ENCODE measurements around the gene PLXNB2. TPM values are rescaled to one million over a fixed set of nuclear protein-coding genes. Genes with fewer than 3 reads are reported as not detected.

PLXNB2 gene
- total and polyA plus RNA-seq, 3 donors from 2014 or later = 98.0 to 243 (median 219) TPM

- 80 to 93% methylated on average over 1 to 15 of the region's 18 CpGs for WGBS, 2 donors
- Histone ChIP-seq H3K9me3 (no peaks in the 10 kb centered on the region), H3K4me3 (no peak overlapping the region), H3K36me3 (ENCODE audit: low read depth, missing control alignments) (no peaks in the 10 kb centered on the region), H3K27me3 (no peaks in the 10 kb centered on the region), H3K4me1 (no peaks in the 10 kb centered on the region), H3K27ac (no peak overlapping the region)
- intact Hi-C loops (cut with DNase I; ENCODE audit: low total_unique reads) = no loop called here
- TF ChIP-seq, protein P1, sequence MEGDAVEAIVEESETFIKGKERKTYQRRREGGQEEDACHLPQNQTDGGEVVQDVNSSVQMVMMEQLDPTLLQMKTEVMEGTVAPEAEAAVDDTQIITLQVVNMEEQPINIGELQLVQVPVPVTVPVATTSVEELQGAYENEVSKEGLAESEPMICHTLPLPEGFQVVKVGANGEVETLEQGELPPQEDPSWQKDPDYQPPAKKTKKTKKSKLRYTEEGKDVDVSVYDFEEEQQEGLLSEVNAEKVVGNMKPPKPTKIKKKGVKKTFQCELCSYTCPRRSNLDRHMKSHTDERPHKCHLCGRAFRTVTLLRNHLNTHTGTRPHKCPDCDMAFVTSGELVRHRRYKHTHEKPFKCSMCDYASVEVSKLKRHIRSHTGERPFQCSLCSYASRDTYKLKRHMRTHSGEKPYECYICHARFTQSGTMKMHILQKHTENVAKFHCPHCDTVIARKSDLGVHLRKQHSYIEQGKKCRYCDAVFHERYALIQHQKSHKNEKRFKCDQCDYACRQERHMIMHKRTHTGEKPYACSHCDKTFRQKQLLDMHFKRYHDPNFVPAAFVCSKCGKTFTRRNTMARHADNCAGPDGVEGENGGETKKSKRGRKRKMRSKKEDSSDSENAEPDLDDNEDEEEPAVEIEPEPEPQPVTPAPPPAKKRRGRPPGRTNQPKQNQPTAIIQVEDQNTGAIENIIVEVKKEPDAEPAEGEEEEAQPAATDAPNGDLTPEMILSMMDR (IDR thresholded peaks at IDR 0.05) = no peak
- TF ChIP-seq POLR2A (IDR thresholded peaks at IDR 0.05) = no peak
- no peak for DNase-seq
Measured at GRCh38 chr22:50226875-50227165, 80.6 kb downstream of the PLXNB2 start.

DNA sequence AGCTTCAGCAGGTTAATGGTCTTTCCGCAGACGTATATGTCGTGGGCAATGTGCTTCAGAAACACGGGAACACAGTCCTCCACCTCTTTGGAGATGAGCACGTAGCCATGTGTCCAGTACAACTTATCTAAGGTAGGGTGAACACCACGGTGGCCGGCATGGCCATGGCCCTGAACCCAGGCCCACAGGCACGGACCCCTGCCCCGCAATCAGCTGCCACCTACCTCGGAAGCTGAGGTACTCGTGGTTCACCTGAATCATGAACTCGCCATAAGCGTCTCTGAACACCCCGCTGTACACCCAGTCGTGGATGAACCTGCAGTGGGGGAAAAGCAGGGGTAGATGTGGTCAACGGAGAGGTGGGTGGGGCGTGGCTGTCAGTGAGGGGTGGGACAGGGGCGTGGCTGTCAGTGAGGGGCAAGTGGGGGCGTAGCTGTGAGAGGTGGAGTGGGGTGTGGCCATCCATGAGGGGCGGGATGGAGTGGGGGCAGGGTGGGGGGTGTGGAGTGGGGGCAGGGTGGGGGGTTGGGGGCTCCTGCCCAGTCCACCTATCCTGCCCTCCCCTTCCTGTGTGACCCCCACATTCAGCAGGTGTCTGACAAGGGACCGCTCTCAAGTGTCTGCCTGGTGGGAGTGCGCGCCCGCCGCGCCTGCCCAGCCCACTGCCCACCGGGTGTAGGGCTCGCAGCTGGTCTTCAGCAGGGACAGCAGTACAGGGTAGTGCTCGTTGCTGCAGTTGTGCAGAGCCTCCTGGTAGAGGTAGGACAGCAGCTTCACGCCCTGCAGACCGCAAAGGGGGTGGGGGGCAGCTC lies 81.2 kb downstream of the PLXNB2 start:
- no peaks in the 10 kb centered on the region for H3K27me3 ChIP-seq
- no peak overlapping the region for H3K27ac ChIP-seq
- H3K9me3 ChIP-seq = no peaks in the 10 kb centered on the region
- no peaks in the 10 kb centered on the region for H3K4me1 ChIP-seq
- H3K36me3 ChIP-seq (ENCODE audit: low read depth, missing control alignments) = no peaks in the 10 kb centered on the region
- 90 to 97% methylated on average over 18 to 31 of the region's 31 CpGs for WGBS, 2 donors
- DNase-seq = no peak
- no peak overlapping the region for H3K4me3 ChIP-seq
- TF ChIP-seq POLR2A (IDR thresholded peaks at IDR 0.05) = no peak
- TF ChIP-seq, protein P1 (IDR thresholded peaks at IDR 0.05) = no peak
- intact Hi-C loops (cut with DNase I; ENCODE audit: low total_unique reads) = no loop called here

DNA sequence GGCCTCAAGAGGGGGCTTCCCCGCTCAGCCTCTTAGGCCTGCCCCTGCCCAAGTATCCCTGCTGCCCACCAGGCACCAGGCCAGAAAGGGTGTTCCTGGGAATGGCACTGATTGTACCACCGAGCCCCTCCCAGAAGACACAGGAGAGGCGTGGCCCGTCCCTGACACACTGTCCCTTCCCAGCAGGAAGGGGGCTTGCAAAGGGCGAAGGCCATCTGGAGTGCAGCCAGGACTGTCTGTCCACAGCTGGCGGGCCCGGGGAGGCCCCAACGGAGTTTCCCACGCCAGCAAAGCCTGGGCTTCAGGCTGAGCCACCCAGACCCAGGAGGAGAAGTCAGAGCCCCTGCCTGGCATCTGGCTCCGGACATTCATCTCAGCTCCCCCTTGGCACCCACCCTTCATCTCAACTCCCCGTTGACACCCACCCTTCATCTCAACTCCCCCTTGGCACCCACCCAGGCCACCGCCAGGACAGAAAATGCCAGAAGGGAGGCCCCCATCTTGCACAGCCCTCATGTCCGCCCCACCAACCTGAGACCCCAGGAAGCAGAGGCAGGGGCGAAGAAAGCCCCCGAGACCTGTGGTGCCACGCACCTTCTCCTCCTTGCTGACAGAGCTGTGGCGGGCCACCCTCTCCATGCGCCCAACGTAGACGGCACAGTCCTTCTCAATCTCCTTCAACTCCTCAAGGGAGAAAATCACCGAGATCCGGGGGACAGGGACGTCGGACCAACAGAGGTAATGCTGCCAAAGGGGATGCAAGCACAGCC lies 82.1 kb downstream of the PLXNB2 start:
- H3K9me3 ChIP-seq = no peaks in the 10 kb centered on the region
- H3K4me3 ChIP-seq = no peak overlapping the region
- no peak for DNase-seq
- H3K27me3 ChIP-seq = no peaks in the 10 kb centered on the region
- TF ChIP-seq POLR2A (IDR thresholded peaks at IDR 0.05) = no peak
- TF ChIP-seq, protein P1 (IDR thresholded peaks at IDR 0.05) = no peak
- WGBS, 2 donors = 82 to 94% methylated on average over 13 to 24 of the region's 24 CpGs
- H3K4me1 ChIP-seq = no peaks in the 10 kb centered on the region
- H3K36me3 ChIP-seq (ENCODE audit: low read depth, missing control alignments) = no peaks in the 10 kb centered on the region
- no peak overlapping the region for H3K27ac ChIP-seq
- intact Hi-C loops (cut with DNase I; ENCODE audit: low total_unique reads) = no loop called here

Other genes with a start within 250 kb of the PLXNB2 start
- 10 to 100 TPM in 1 of 2 donors, 1 to 10 TPM in 1; 5.1 to 11.9 TPM for gene TTLL8, start 249.3 kb downstream of the PLXNB2 start, total RNA-seq
- gene TTLL8, start 249.3 kb downstream of the PLXNB2 start, polyA plus RNA-seq (ENCODE audit: insufficient read depth, low read depth, low replicate concordance) = 11.3 TPM
- 1 to 10 TPM; 1.3 to 1.5 TPM for gene MLC1, start 222.2 kb downstream of the PLXNB2 start, total RNA-seq
- 1.3 TPM for gene MLC1, start 222.2 kb downstream of the PLXNB2 start, polyA plus RNA-seq (ENCODE audit: insufficient read depth, low read depth, low replicate concordance)
- gene MOV10L1, start 217.6 kb downstream of the PLXNB2 start, total RNA-seq = 10 to 100 TPM; 48.4 to 62.4 TPM
- gene MOV10L1, start 217.6 kb downstream of the PLXNB2 start, polyA plus RNA-seq (ENCODE audit: insufficient read depth, low read depth, low replicate concordance) = 73.3 TPM
- 1 to 10 TPM; 5.3 to 6.3 TPM for gene PANX2, start 136.9 kb downstream of the PLXNB2 start, total RNA-seq
- gene PANX2, start 136.9 kb downstream of the PLXNB2 start, polyA plus RNA-seq (ENCODE audit: insufficient read depth, low read depth, low replicate concordance) = 2.0 TPM
- gene TRABD, start 121.7 kb downstream of the PLXNB2 start, total RNA-seq = 10 to 100 TPM; 38.7 to 45.3 TPM
- gene TRABD, start 121.7 kb downstream of the PLXNB2 start, polyA plus RNA-seq (ENCODE audit: insufficient read depth, low read depth, low replicate concordance) = 23.7 TPM
- 10 to 100 TPM; 57.9 to 66.8 TPM for gene SELENOO, start 106.6 kb downstream of the PLXNB2 start, total RNA-seq
- gene SELENOO, start 106.6 kb downstream of the PLXNB2 start, polyA plus RNA-seq (ENCODE audit: insufficient read depth, low read depth, low replicate concordance) = 20.8 TPM
- 100 to 1,000 TPM; 136 to 143 TPM for gene TUBGCP6, start 62.6 kb downstream of the PLXNB2 start, total RNA-seq
- gene TUBGCP6, start 62.6 kb downstream of the PLXNB2 start, polyA plus RNA-seq (ENCODE audit: insufficient read depth, low read depth, low replicate concordance) = 40.2 TPM
- gene HDAC10, start 56.4 kb downstream of the PLXNB2 start, total RNA-seq = 10 to 100 TPM; 32.1 to 33.1 TPM
- 13.5 TPM for gene HDAC10, start 56.4 kb downstream of the PLXNB2 start, polyA plus RNA-seq (ENCODE audit: insufficient read depth, low read depth, low replicate concordance)
- gene MAPK12, start 46.0 kb downstream of the PLXNB2 start, total RNA-seq = 10 to 100 TPM; 22.3 to 25.1 TPM
- gene MAPK12, start 46.0 kb downstream of the PLXNB2 start, polyA plus RNA-seq (ENCODE audit: insufficient read depth, low read depth, low replicate concordance) = 9.1 TPM
- 10 to 100 TPM in 1 of 2 donors, 1 to 10 TPM in 1; 8.3 to 10.7 TPM for gene MAPK11, start 37.3 kb downstream of the PLXNB2 start, total RNA-seq
- gene MAPK11, start 37.3 kb downstream of the PLXNB2 start, polyA plus RNA-seq (ENCODE audit: insufficient read depth, low read depth, low replicate concordance) = 6.4 TPM
- gene DENND6B, start 19.4 kb upstream of the PLXNB2 start, total RNA-seq = 10 to 100 TPM; 17.1 to 18.0 TPM
- gene DENND6B, start 19.4 kb upstream of the PLXNB2 start, polyA plus RNA-seq (ENCODE audit: insufficient read depth, low read depth, low replicate concordance) = 22.0 TPM
- 100 to 1,000 TPM; 138 to 142 TPM for gene PPP6R2, start 35.7 kb upstream of the PLXNB2 start, total RNA-seq
- 123 TPM for gene PPP6R2, start 35.7 kb upstream of the PLXNB2 start, polyA plus RNA-seq (ENCODE audit: insufficient read depth, low read depth, low replicate concordance)
- gene SBF1, start 167.4 kb upstream of the PLXNB2 start, total RNA-seq = 100 to 1,000 TPM; 201 to 208 TPM
- 239 TPM for gene SBF1, start 167.4 kb upstream of the PLXNB2 start, polyA plus RNA-seq (ENCODE audit: insufficient read depth, low read depth, low replicate concordance)
- 1 to 10 TPM; 1.0 to 1.9 TPM for gene ADM2, start 173.9 kb upstream of the PLXNB2 start, total RNA-seq
- gene ADM2, start 173.9 kb upstream of the PLXNB2 start, polyA plus RNA-seq (ENCODE audit: insufficient read depth, low read depth, low replicate concordance) = 0.99 TPM
- gene MIOX, start 179.2 kb upstream of the PLXNB2 start, total RNA-seq = under 1 TPM; 0.24 to 0.25 TPM
- gene MIOX, start 179.2 kb upstream of the PLXNB2 start, polyA plus RNA-seq (ENCODE audit: insufficient read depth, low read depth, low replicate concordance) = not detected
- gene LMF2, start 200.1 kb upstream of the PLXNB2 start, total RNA-seq = 100 to 1,000 TPM in 1 of 2 donors, 10 to 100 TPM in 1; 95.4 to 109 TPM
- gene LMF2, start 200.1 kb upstream of the PLXNB2 start, polyA plus RNA-seq (ENCODE audit: insufficient read depth, low read depth, low replicate concordance) = 59.7 TPM
- gene NCAPH2, start 200.6 kb upstream of the PLXNB2 start, total RNA-seq = 10 to 100 TPM; 88.5 to 89.2 TPM
- gene NCAPH2, start 200.6 kb upstream of the PLXNB2 start, polyA plus RNA-seq (ENCODE audit: insufficient read depth, low read depth, low replicate concordance) = 67.4 TPM
- gene SCO2, start 218.0 kb upstream of the PLXNB2 start, total RNA-seq = 1 to 10 TPM; 4.1 to 4.8 TPM
- 1.8 TPM for gene SCO2, start 218.0 kb upstream of the PLXNB2 start, polyA plus RNA-seq (ENCODE audit: insufficient read depth, low read depth, low replicate concordance)
- gene TYMP, start 222.4 kb upstream of the PLXNB2 start, total RNA-seq = 10 to 100 TPM; 12.5 to 15.4 TPM
- 25.9 TPM for gene TYMP, start 222.4 kb upstream of the PLXNB2 start, polyA plus RNA-seq (ENCODE audit: insufficient read depth, low read depth, low replicate concordance)
- under 1 TPM; 0.24 to 0.93 TPM for gene KLHDC7B, start 238.3 kb upstream of the PLXNB2 start, total RNA-seq
- 0.51 TPM for gene KLHDC7B, start 238.3 kb upstream of the PLXNB2 start, polyA plus RNA-seq (ENCODE audit: insufficient read depth, low read depth, low replicate concordance)